Panc1 (cell line): Measurements from ENCODE around the gene MTX1. TPM values are rescaled to one million over a fixed set of nuclear protein-coding genes. Genes with fewer than 3 reads are reported as not detected.
"Not testable (repeated sequence)": the region's sequence is repeated elsewhere in the genome, so short reads cannot be mapped to it uniquely, and the experiment has no call there.

Experiments
- ATAC-seq: fragments of 200-7000 bp; cut with Tn5 transposase; 2 replicates; pipeline ENCODE4 v1.9.1; 2020; ENCODE audit warnings: mild to moderate bottlenecking, moderate library complexity
- BruUV-seq: library from RNA; stranded (reverse); fragments of 400-500 nt; replicated peaks from 2 replicates; lab custom pipeline; 2021; lab: Mats Ljungman, UMichigan
- CTCF ChIA-PET: fragments of 300-600 bp; sonication (Branson Sonifier 250); formaldehyde crosslinking; loops from one replicate; lab custom pipeline; 2022; ENCODE audit warnings: antibody characterized with exemption; lab: Charles Lee
- POLR2A ChIA-PET: fragments of 300-600 bp; sonication (Branson Sonifier 250); formaldehyde crosslinking; loops from one replicate; lab custom pipeline; 2022; ENCODE audit warnings: antibody characterized with exemption; lab: Charles Lee
- DNase-seq: peaks from one replicate; pipeline ENCODE4 v3.0.0-alpha.2; 2010; ENCODE audit warnings: low read depth, low spot score
- H3K27ac ChIP-seq: 2 replicates; pipeline ENCODE4 v1.5.1; 2011; ENCODE audit warnings: mild to moderate bottlenecking, low read length, inconsistent platforms
- H3K27me3 ChIP-seq: fragments of 200-500 bp; sonication (Bioruptor generic); 2 replicates; pipeline ENCODE4 v1.6.0; 2014; ENCODE audit warnings: low read length, inconsistent platforms; ENCODE audit not compliant: control insufficient read depth, insufficient read depth
- H3K36me3 ChIP-seq: fragments of 200-500 bp; sonication (Bioruptor generic); 2 replicates; pipeline ENCODE4 v1.5.1; 2014; ENCODE audit warnings: inconsistent platforms, mild to moderate bottlenecking, low read length, moderate library complexity; ENCODE audit not compliant: control insufficient read depth, insufficient read depth
- H3K4me1 ChIP-seq: 2 replicates; pipeline ENCODE4 v1.5.1; 2011; ENCODE audit warnings: inconsistent platforms, mild to moderate bottlenecking, low read length, moderate library complexity; ENCODE audit not compliant: control insufficient read depth, insufficient read depth
- H3K4me3 ChIP-seq, 2 experiments: 2 replicates each; pipeline ENCODE4 v1.5.1; 2011 to 2012; ENCODE audit warnings: low read depth in 2 of 2, low read length in 2 of 2, mild to moderate bottlenecking in 2 of 2, inconsistent platforms in 1 of 2, moderate library complexity in 1 of 2
- H3K9me3 ChIP-seq: fragments of 200-500 bp; sonication (Bioruptor generic); 2 replicates; pipeline ENCODE4 v1.5.1; 2014; ENCODE audit warnings: low read depth, mild to moderate bottlenecking, inconsistent platforms, low read length, moderate library complexity; ENCODE audit not compliant: control insufficient read depth, insufficient read depth
- POLR2AphosphoS5 ChIP-seq: IDR thresholded peaks from 2 replicates; pipeline ENCODE4 v1.6.1; 2012; ENCODE audit warnings: mild to moderate bottlenecking, low read depth, low read length, moderate library complexity
- SIN3A ChIP-seq: IDR thresholded peaks from 2 replicates; pipeline ENCODE4 v1.6.1; 2012; ENCODE audit warnings: low read depth, mild to moderate bottlenecking, low read length, moderate library complexity, borderline replicate concordance; ENCODE audit not compliant: insufficient read depth
- TCF7L2 ChIP-seq: IDR thresholded peaks from 2 replicates; pipeline ENCODE4 v1.6.1; 2011; ENCODE audit warnings: mild to moderate bottlenecking, low read depth, low read length, inconsistent platforms
- in situ Hi-C: cut with HindIII; loops from 2 replicates; pipeline ENCODE4 v1.10.0; 2016; ENCODE audit warnings: low sequenced_read_pairs, low pct_unique_long_range_greater_than_20kb
- intact Hi-C: fragments of 100-400 bp; cut with micrococcal nuclease; formaldehyde crosslinking; loops from one replicate; pipeline ENCODE4 v1.10.0; 2022; ENCODE audit not compliant: unreplicated experiment
- total RNA-seq: library from RNA; stranded (reverse); gene quantifications from one replicate; pipeline ENCODE4 v1.2.1, GENCODE V29; 2021; ENCODE audit not compliant: unreplicated experiment
- TF ChIP-seq, protein P1 (sequence below), 2 experiments: IDR thresholded peaks; 2 replicates each; pipeline ENCODE4 v1.6.1; 2011 to 2012; ENCODE audit warnings: low read depth in 2 of 2, control low read depth in 1 of 2, low read length in 1 of 2, mild to moderate bottlenecking in 1 of 2, moderate library complexity in 1 of 2; ENCODE audit not compliant: insufficient read depth in 1 of 2
- TF ChIP-seq, protein P2 (sequence below): fragments of 450-650 bp; IDR thresholded peaks from 2 replicates; pipeline ENCODE4 v1.5.1; 2017; ENCODE audit warnings: mild to moderate bottlenecking

Gene MTX1
- total RNA-seq, 1 experiment from 2014 or later, result 53.6 TPM

DNA sequence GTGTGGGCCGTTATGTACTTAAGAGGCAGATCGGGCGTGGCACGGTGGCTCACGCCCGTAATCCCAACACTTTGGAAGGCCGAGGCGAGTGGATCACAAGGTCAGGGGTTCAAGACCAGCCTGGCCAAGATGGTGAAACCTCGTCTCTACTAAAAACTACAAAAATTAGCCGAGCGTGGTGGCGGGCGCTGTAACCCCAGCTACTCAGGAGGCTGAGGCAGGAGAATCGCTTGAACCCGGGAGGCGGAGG lies 14.6 kb upstream of the MTX1 start:
- in situ Hi-C loops, H3K9me3 ChIP-seq, intact Hi-C loops, BruUV-seq, ATAC-seq, H3K27me3 ChIP-seq, DNase-seq, H3K36me3 ChIP-seq: not testable (repeated sequence)
- Histone ChIP-seq H3K4me3 (peak overlapping the region; percentile 64 to 96), H3K4me1 (peaks cover 24% of the 10 kb centered on the region), H3K27ac (peak overlapping the region; percentile 97)
- ChIA-PET POLR2A (interaction anchor here (0.6 to 2.6 kb wide), 6 partner anchors 14 to 103 kb away, joined by 3 to 18 read pairs (median 7); partner anchors contain the start of genes KRTCAP2, MTX1, THBS3 and TRIM46), CTCF (interaction anchor here (0.7 to 3.0 kb wide), 7 partner anchors 15 to 66 kb away, joined by 3 to 17 read pairs (median 4); partner anchors contain the start of genes KRTCAP2 and MTX1)

DNA sequence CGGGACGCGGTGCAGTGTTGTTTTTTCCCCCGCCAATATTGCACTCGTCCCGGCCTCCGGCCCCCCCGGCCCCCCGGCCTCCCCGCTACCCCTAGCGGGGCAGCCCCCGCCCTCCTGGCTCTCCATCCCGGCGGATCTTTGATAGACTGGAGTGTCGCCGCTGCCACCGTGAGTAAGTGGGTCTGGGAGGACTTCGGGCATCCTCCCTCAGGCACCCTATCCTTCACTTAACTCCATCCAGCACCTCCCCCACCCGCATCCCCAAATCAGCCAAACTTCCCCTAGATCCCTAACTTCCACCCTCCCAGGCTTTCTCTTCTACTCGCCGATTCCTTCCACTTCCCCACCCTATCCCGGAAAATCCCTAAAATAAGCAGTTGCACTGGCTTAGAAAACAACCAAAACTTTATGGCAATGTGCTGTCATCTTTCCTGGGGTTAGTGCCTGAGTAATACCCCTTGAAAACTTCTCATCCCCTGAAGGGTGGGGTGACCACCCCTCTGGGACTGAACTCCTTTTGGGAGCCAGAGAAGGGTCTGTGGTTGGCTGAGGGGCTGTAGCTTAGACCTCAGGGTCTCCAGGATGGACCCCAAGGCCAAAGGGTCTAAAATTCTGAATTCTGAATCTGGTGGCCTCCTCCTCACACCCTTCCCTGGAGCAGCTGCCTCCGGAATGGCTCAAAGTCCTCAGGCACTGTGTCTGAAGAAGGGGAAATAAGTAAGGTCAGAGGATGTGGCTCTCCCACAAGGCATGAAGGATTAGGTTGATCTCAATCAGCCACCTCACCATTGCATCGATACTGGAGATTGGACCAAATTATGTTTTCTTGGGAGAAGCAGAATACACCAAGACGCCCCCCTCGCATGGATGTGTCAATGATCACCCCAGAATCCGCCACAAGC lies 13.0 kb upstream of the MTX1 start:
- TF ChIP-seq POLR2AphosphoS5, result no peak
- no peak for TF ChIP-seq TCF7L2
- TF ChIP-seq, protein P1, sequence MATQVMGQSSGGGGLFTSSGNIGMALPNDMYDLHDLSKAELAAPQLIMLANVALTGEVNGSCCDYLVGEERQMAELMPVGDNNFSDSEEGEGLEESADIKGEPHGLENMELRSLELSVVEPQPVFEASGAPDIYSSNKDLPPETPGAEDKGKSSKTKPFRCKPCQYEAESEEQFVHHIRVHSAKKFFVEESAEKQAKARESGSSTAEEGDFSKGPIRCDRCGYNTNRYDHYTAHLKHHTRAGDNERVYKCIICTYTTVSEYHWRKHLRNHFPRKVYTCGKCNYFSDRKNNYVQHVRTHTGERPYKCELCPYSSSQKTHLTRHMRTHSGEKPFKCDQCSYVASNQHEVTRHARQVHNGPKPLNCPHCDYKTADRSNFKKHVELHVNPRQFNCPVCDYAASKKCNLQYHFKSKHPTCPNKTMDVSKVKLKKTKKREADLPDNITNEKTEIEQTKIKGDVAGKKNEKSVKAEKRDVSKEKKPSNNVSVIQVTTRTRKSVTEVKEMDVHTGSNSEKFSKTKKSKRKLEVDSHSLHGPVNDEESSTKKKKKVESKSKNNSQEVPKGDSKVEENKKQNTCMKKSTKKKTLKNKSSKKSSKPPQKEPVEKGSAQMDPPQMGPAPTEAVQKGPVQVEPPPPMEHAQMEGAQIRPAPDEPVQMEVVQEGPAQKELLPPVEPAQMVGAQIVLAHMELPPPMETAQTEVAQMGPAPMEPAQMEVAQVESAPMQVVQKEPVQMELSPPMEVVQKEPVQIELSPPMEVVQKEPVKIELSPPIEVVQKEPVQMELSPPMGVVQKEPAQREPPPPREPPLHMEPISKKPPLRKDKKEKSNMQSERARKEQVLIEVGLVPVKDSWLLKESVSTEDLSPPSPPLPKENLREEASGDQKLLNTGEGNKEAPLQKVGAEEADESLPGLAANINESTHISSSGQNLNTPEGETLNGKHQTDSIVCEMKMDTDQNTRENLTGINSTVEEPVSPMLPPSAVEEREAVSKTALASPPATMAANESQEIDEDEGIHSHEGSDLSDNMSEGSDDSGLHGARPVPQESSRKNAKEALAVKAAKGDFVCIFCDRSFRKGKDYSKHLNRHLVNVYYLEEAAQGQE (IDR thresholded peaks at IDR 0.05; ENCODE audit: insufficient read depth in 1 of 2, low read depth in 2 of 2, low read length in 1 of 2), result no peak
- TF ChIP-seq, protein P2, sequence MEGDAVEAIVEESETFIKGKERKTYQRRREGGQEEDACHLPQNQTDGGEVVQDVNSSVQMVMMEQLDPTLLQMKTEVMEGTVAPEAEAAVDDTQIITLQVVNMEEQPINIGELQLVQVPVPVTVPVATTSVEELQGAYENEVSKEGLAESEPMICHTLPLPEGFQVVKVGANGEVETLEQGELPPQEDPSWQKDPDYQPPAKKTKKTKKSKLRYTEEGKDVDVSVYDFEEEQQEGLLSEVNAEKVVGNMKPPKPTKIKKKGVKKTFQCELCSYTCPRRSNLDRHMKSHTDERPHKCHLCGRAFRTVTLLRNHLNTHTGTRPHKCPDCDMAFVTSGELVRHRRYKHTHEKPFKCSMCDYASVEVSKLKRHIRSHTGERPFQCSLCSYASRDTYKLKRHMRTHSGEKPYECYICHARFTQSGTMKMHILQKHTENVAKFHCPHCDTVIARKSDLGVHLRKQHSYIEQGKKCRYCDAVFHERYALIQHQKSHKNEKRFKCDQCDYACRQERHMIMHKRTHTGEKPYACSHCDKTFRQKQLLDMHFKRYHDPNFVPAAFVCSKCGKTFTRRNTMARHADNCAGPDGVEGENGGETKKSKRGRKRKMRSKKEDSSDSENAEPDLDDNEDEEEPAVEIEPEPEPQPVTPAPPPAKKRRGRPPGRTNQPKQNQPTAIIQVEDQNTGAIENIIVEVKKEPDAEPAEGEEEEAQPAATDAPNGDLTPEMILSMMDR, result no peak
- no peak for TF ChIP-seq SIN3A
- H3K4me3 ChIP-seq, result peak overlapping the region; percentile 64 to 96
- POLR2A ChIA-PET, result interaction anchor here (1.0 to 2.6 kb wide), 3 partner anchors 10 to 22 kb away, joined by 4 to 18 read pairs (median 11); partner anchors contain the start of genes KRTCAP2, MTX1, THBS3 and TRIM46
- H3K36me3 ChIP-seq, result peaks cover 3% of the 10 kb centered on the region; the same call in 1 of the 2 replicates
- BruUV-seq, result TSS peak; percentile 86
- CTCF ChIA-PET, result interaction anchor here (1.4 kb wide), 1 partner anchor 22 kb away, joined by 4 read pairs; the partner anchor contains the start of gene KRTCAP2
- no peaks in the 10 kb centered on the region for H3K9me3 ChIP-seq
- intact Hi-C loops, result no loop called here
- ATAC-seq (0 out of 2 replicates have a peak, but pooled peaks have one; percentile 1), DNase-seq (no peak)
- H3K4me1 ChIP-seq, result peaks cover 24% of the 10 kb centered on the region
- in situ Hi-C loops, result no loop called here
- H3K27me3 ChIP-seq, result no peaks in the 10 kb centered on the region
- H3K27ac ChIP-seq, result peak overlapping the region; percentile 79
